Uterus (tissue), 2 donors: Measurements from ENCODE around the gene GHRL.

Source experiments
- CTCF ChIP-seq, 4 experiments: fragments of 200-600 bp in 2 of 4; fragments of 450-650 bp in 2 of 4; sonication (generic) in 2 of 4; IDR thresholded peaks; one replicate each; pipeline ENCODE4 v1.5.1; 2016 to 2019; ENCODE audit warnings: antibody characterized with exemption in 4 of 4, mild to moderate bottlenecking in 2 of 4, moderate library complexity in 1 of 4
- POLR2A ChIP-seq, 2 donors: fragments of 450-650 bp; IDR thresholded peaks; one replicate each; pipeline ENCODE4 v1.6.1; 2016; ENCODE audit warnings: antibody characterized with exemption in 2 of 2, mild to moderate bottlenecking in 1 of 2, moderate library complexity in 1 of 2

DNA sequence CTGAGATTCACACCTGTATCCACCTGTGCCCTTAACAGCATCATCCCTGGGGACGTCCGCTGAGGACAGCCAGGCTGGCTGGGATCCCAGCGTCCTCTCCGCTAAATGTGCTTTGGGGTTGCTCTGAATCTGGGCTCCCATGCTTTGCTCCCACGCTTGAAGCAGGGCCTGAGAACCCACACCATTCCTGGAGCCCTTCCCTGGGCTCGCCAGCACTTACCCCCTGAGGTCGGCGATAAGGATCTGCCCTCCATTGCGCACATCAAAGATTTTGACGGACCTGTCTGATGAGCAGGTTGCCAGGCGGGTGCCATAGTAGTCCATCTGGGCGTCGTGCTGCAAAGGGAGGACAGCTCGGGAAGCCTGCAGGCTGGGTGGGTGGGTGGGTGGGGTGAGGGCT, 22.4 kb upstream of the GHRL start:
- TF ChIP-seq POLR2A (IDR thresholded peaks at IDR 0.05): no peak
- no peak for TF ChIP-seq CTCF (IDR thresholded peaks at IDR 0.05)
